Measurements from ENCODE around the gene HNF4A.

HNF4A gene

GRCh38 chr20:44398335-44398734, 42.8 kb downstream of the HNF4A start:
- TF ChIP-seq ZFX (IDR thresholded peaks at IDR 0.05; ENCODE audit: borderline replicate concordance), result no peak
- H3K27ac ChIP-seq, result no peak overlapping the region

GRCh38 chr20:44399446-44399845, 43.9 kb downstream of the HNF4A start:
- H3K27ac ChIP-seq, result no peak overlapping the region
- TF ChIP-seq ZFX (IDR thresholded peaks at IDR 0.05; ENCODE audit: borderline replicate concordance) (no peak), CTCF (IDR thresholded peaks at IDR 0.05) (no peak)

- TF ChIP-seq CTCF (IDR thresholded peaks at IDR 0.05) (no peak), ZFX (IDR thresholded peaks at IDR 0.05; ENCODE audit: borderline replicate concordance) (no peak)
- no peak overlapping the region for H3K27ac ChIP-seq
These were observed 45.1 kb downstream of the HNF4A start for GRCh38 chr20:44400671-44400969.

GRCh38 chr20:44400970-44401769, 45.7 kb downstream of the HNF4A start:
- no peak for TF ChIP-seq ZFX (IDR thresholded peaks at IDR 0.05; ENCODE audit: borderline replicate concordance)
- no peak for TF ChIP-seq CTCF (IDR thresholded peaks at IDR 0.05)
- no peak overlapping the region for H3K27ac ChIP-seq

- TF ChIP-seq ZFX (IDR thresholded peaks at IDR 0.05; ENCODE audit: borderline replicate concordance), result no peak
- TF ChIP-seq CTCF (IDR thresholded peaks at IDR 0.05), result no peak
- H3K27ac ChIP-seq, result no peak overlapping the region
These were observed 46.4 kb downstream of the HNF4A start for GRCh38 chr20:44401770-44402390.

GRCh38 chr20:44402391-44403193, 47.1 kb downstream of the HNF4A start:
- TF ChIP-seq ZFX (IDR thresholded peaks at IDR 0.05; ENCODE audit: borderline replicate concordance), result no peak
- no peak for TF ChIP-seq CTCF (IDR thresholded peaks at IDR 0.05)
- H3K27ac ChIP-seq, result no peak overlapping the region

- no peak for TF ChIP-seq ZFX (IDR thresholded peaks at IDR 0.05; ENCODE audit: borderline replicate concordance)
- TF ChIP-seq CTCF (IDR thresholded peaks at IDR 0.05), result no peak
- H3K27ac ChIP-seq, result no peak overlapping the region
These were observed 48.0 kb downstream of the HNF4A start for GRCh38 chr20:44403194-44404112.

Measured in 22Rv1 (cell line).